ENCODE results near the gene SIPA1.
"Not testable (repeated sequence)": the region's sequence is repeated elsewhere in the genome, so short reads cannot be mapped to it uniquely, and the experiment has no call there.

SIPA1 gene

GRCh38 chr11:65623177-65623576 lies 14.7 kb upstream of the SIPA1 start:
- no peak for DNase-seq (ENCODE audit: low read depth)

DNA sequence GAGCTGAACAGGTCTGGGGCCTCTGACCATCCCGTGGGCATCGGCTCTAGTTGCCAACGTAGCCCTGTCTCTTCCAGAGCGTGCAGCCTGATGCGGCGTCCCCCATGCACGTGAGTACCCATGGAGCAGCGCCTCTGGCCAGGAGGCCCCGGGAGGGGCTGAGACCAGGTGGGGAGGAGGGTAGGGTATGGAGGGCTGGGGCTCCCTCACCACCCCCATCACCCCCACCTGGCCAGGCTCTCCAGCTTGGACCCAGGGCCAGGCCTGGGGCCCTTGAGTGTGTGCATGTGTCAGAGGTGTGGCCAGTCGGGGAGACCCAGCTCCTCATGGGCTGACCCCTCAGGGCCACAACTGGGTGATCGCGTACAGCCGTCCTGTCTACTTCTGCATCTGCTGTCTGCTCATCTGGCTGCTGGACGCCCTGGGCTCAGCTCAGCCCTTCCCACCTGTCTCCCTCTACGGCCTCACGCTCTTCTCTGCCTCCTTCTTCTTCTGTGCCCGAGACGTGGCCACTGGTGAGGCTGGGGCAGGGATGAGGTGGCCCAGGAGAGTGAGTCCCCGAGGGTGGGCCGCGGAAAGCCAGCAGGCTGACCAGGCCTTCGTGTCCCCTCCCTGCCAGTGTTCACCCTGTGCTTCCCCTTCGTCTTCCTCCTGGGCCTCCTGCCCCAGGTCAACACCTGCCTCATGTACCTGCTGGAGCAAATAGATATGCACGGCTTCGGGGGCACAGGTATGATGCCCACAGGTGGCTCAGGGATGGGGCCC lies 13.9 kb upstream of the SIPA1 start:
- DNase-seq (ENCODE audit: low read depth): no peak

DNA sequence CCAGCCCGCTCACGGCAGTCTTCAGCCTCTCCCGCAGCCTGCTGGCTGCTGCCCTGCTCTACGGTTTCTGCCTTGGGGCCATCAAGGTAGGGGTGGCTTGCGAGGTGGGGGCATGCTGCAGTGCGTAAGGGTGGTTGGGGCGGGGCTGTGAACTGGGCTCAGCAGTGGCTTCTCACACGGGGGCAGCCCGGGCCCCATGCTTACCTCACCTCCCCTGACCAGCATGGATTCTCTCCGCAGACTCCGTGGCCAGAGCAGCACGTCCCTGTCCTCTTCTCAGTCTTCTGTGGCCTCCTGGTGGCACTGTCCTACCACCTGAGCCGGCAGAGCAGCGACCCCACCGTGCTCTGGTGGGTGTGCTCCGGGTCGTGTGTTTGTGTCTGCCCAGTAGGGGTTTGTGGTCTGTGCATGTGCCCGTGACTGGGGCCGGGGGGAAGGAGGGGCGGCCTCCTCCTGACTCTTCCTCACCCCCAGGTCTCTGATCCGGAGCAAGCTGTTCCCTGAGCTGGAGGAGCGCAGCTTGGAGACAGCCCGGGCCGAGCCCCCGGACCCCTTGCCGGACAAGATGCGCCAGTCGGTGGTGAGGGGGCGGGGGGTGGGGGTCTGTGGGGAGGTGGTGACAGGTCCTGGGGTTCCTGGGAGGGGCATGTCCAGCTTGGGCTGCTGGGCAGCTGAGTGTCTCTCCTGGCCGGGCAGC lies 12.8 kb upstream of the SIPA1 start:
- no peak for DNase-seq (ENCODE audit: low read depth)

GRCh38 chr11:65625628-65626342 lies 12.1 kb upstream of the SIPA1 start:
- DNase-seq (ENCODE audit: low read depth): peak; percentile 49

DNA sequence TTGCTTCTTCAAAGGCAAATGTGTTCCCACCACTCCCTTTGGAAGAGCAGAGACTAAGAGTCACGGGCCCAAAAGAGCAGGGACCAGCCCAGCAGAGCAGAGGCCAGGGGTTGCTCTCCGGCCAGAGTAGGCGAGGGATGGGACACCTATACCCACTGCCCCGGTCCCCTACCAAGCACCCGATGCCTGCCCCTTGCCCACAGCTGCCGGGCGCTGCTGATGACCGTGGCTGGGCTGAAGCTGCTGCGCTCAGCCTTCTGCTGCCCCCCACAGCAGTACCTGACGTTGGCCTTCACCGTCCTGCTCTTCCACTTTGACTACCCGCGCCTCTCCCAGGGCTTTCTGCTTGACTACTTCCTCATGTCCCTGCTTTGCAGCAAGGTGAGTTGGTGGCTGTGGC lies 10.7 kb upstream of the SIPA1 start:
- DNase-seq (ENCODE audit: low read depth): no peak

DNA sequence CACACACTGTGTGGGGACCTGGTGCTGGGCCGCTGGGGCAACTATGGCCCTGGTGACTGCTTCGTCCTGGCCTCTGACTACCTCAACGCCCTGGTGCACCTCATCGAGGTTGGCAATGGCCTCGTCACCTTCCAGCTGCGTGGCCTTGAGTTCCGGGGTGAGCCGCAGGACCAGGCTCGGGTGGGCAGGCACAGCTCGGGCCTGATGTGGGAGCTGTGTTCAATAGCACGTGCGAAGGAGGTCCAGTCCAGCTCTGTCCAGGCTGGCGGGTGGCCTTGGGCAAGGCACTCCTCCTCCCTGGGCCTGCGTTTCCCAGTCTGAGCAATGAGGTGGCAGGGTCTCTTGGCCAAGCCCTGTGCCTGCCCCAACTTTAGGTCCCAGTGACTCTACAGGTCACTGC lies 8.3 kb upstream of the SIPA1 start:
- no peak for DNase-seq (ENCODE audit: low read depth)

- DNase-seq (ENCODE audit: low read depth): no peak
Measured at GRCh38 chr11:65630215-65630614, 7.7 kb upstream of the SIPA1 start.

DNA sequence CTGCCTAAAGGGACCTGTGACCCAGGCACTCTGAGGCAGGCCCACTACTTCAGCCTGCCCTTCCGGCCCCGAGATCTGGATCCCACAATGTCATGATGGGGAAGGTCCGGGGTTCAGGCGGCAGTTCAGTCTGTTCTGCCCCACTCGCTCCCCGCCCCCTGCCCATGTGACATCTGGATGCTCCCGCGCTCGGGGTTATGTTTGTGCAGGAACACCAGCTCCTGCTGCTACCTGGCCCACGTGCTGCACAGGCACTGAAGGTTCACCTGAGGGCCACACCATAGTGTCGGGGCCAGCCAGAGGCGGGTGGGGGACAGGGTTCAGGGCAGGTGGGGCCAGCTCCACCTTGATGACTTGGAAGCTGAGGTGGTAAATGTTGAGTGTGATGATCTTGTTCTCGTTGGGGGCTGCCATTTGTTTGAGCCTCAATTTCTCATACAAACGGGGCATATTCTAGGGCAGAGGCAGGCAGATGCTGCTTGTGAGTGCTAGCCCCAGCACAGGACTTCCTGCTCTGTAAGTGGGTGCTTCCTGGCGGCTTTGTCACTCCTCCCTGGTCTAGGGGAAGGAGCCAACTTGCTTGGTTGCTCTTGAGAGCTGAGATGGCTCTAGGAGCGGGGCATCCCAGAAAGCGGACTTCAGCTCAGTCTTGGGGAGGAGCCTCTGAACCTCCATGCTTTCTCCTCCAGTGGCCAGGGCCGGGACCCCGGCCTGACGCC lies 4.4 kb upstream of the SIPA1 start:
- no peak for DNase-seq (ENCODE audit: low read depth)

- DNase-seq (ENCODE audit: low read depth): no peak
Measured at GRCh38 chr11:65634109-65634436, 3.8 kb upstream of the SIPA1 start.

DNA sequence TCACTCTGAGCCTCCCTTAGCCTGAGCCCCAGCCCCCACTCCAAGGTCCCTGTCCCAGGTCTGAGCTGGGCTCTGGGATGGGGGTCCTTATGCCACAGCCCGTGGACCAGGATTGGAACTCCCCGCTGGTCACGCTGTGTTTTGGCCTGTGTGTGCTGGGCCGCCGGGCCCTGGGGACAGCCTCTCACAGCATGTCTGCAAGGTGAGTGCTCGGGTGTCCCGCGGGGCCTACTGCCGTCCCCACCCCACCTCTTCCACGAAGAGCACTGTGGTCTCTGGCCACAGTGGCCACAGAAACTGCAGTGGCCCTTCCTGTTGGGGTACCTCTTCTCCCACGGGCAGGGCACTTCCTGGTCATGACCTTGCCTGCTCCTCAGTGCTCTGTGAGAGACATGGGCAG lies 3.5 kb upstream of the SIPA1 start:
- DNase-seq (ENCODE audit: low read depth): no peak

DNA sequence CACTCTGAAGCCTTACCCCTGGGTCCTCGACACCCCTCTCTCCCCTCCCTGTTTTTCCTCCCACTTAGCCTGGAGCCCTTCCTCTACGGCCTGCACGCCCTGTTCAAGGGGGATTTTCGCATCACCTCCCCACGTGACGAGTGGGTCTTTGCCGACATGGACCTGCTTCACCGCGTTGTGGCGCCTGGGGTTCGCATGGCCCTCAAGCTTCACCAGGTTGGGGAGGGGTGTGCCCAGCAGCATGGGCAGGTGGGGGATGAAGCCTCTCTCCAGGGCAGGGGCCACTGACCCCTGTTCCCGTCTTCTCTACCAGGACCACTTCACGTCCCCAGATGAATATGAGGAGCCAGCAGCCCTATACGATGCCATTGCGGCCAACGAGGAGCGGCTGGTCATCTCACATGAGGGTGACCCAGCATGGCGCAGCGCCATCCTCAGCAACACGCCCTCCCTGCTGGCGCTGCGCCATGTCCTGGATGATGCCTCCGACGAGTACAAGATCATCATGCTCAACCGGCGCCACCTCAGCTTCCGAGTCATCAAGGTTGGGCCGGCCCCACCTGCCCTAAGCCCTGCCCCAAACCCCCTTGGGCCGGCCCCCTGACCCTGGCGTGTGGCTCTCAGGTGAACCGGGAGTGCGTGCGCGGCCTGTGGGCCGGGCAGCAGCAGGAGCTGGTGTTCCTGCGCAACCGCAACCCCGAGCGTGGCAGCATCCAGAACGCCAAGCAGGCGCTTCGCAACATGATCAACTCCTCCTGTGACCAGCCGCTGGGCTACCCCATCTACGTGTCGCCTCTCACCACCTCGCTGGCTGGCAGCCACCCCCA lies 2.8 kb upstream of the SIPA1 start:
- no peak for DNase-seq (ENCODE audit: low read depth)

- DNase-seq (ENCODE audit: low read depth): no peak
Measured at GRCh38 chr11:65636108-65637031, 1.5 kb upstream of the SIPA1 start.

DNA sequence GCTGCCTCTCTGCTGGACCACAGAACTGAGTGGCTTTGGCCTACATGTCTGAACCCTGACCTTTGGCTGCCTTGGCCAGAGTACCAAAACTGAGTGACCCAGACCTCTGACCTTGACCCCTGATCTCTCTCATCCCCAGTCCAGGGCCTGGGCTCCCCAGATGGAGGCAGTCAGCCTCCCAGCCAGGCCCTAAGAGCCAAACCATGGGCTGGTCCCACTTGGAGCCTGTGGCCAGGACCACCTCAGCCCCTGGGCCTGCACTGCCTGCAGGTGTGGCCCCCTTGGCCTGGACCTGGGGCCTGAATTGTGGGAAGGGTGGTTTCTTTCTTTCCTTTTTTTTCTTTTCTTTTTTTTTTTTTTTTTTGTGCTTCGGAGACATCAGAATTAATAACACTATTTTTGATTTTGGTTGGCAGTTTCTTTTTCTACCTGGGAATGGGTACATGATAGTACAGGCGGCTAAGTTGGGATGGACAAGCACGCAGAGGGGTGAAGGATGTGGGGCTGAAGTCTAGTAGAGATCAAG lies 806 bp upstream of the SIPA1 start:
- no peak for DNase-seq (ENCODE audit: low read depth)

- not testable (repeated sequence) for DNase-seq (ENCODE audit: low read depth)
Measured at GRCh38 chr11:65639228-65639597, 1.3 kb downstream of the SIPA1 start.

DNA sequence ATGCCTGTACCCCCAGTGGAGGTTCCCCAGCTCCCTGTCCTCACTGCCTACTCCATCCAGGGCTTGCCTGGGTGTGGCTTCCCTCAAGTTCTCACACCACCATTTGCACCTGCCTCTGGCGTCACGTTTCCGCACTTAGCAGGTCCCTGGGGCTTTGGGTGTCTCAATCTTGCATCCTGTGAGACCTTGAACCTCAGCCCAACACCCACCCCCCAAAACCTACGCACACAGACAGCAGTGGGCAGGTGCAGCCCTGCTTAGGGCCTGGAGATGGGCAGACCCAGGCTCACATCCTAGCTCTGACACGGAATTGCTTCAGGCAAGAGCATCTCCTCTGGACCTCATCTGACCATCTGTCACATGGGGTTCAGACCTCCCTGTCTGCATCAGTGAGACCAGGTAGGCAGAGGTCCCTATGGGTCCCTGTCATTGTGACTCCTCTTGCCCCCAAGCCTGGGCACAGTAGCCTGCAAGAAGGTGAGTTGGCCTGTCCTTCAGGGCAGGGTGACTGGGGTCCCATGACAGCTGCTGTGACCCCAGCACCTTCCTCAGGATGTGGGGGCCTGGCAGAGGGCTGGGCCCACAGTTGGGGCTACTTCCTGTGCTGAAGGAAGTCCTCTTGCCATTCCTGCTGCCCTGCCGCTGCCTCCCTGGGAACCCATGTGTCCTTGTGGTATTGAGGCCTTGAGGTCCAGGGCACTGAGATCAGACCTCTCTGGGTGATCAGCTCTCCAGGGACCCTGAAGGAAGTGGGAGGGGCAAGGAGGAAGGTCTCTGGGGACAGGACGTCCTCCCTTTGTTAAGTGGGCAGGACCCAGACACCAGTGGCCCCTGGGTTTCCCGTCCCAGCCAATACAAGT lies 2.0 kb downstream of the SIPA1 start:
- DNase-seq (ENCODE audit: low read depth): no peak

- no peak for DNase-seq (ENCODE audit: low read depth)
Measured at GRCh38 chr11:65640483-65641296, 2.8 kb downstream of the SIPA1 start.

DNA sequence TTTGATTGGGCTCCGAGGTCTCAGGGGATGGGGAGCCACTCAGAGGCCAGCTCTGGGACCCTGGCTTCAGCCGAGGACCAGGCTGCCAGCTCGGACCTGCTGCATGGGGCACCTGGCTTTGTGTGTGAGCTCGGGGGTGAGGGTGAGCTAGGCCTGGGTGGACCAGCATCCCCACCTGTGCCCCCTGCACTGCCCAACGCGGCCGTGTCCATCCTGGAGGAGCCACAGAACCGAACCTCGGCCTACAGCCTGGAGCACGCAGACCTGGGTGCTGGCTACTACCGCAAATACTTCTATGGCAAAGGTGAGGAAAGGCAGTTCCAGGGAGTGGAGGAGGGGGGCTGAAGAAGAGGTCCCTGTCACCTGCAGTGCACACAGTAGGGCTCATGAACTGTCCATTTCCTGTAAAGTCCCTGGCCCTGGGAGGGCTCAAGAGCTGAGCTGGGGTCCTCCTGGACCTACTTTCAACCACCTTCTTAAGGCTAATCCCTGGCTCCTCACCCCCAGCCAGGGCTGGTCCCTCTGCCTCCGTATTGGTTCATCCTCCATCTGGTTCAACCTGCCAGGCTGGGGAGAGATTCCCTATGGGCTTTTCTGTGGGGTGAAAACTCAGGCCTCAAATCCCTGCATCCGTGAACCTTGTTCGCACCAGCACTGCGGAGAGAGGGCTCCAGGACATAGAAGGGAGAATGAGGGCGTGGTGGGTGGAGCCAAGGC lies 3.6 kb downstream of the SIPA1 start:
- no peak for DNase-seq (ENCODE audit: low read depth)

Data from ELR (cell line).